Osteoblast (primary cell): ENCODE data around the gene AHDC1. TPM values are rescaled to one million over a fixed set of nuclear protein-coding genes. Genes with fewer than 3 reads are reported as not detected.

Experiments
- DNase-seq: peaks from one replicate; pipeline ENCODE4 v3.0.0; 2011; ENCODE audit warnings: low spot score, mixed read lengths; ENCODE audit not compliant: insufficient read length; ENCODE audit errors: missing footprints
- H2AFZ ChIP-seq: 2 replicates; pipeline ENCODE4 v1.6.0; 2011; ENCODE audit warnings: mild to moderate bottlenecking, low read length
- H3K27ac ChIP-seq: 2 replicates; pipeline ENCODE4 v1.5.1; 2011; ENCODE audit warnings: mild to moderate bottlenecking, low read depth, low read length, moderate library complexity
- H3K27me3 ChIP-seq: 2 replicates; pipeline ENCODE4 v1.6.0; 2012; ENCODE audit warnings: mild to moderate bottlenecking, control low read depth, inconsistent platforms, low read length, moderate library complexity; ENCODE audit not compliant: insufficient read depth
- H3K36me3 ChIP-seq: 2 replicates; pipeline ENCODE4 v1.5.1; 2011; ENCODE audit warnings: mild to moderate bottlenecking, low read length, control low read depth, moderate library complexity; ENCODE audit not compliant: insufficient read depth
- H3K4me1 ChIP-seq: 2 replicates; pipeline ENCODE4 v1.5.1; 2011; ENCODE audit warnings: mild to moderate bottlenecking, low read length, control low read depth, moderate library complexity; ENCODE audit not compliant: insufficient read depth
- H3K4me2 ChIP-seq: 2 replicates; pipeline ENCODE4 v1.6.0; 2011; ENCODE audit warnings: mild to moderate bottlenecking, low read length; ENCODE audit not compliant: insufficient read depth
- H3K4me3 ChIP-seq: fragments of 200-600 bp; sonication (generic); 3 replicates; pipeline ENCODE4 v1.5.1; 2012; ENCODE audit warnings: mild to moderate bottlenecking, low read length, inconsistent platforms; ENCODE audit not compliant: insufficient read depth
- H3K79me2 ChIP-seq: 2 replicates; pipeline ENCODE4 v1.6.0; 2012; ENCODE audit warnings: mild to moderate bottlenecking, low read length, control low read depth, inconsistent platforms; ENCODE audit not compliant: insufficient read depth
- H3K9me3 ChIP-seq: 2 replicates; pipeline ENCODE4 v1.5.1; 2011; ENCODE audit warnings: low read depth, low read length, control low read depth
- H4K20me1 ChIP-seq: 2 replicates; pipeline ENCODE4 v1.6.0; 2012; ENCODE audit warnings: mild to moderate bottlenecking, low read length, control low read depth; ENCODE audit not compliant: insufficient read depth
- CTCF ChIP-seq: IDR thresholded peaks from 2 replicates; pipeline ENCODE4 v1.5.1; 2011; ENCODE audit warnings: mild to moderate bottlenecking, low read depth, low read length, moderate library complexity; ENCODE audit errors: extremely low read depth
- total RNA-seq: library from RNA; depleted of rRNA; stranded (reverse); fragments of >200 nt; gene quantifications from 2 replicates; pipeline ENCODE4 v1.2.3, GENCODE V29; 2012

The AHDC1 gene
- total RNA-seq, 1 donor, result 11.2 TPM

DNA sequence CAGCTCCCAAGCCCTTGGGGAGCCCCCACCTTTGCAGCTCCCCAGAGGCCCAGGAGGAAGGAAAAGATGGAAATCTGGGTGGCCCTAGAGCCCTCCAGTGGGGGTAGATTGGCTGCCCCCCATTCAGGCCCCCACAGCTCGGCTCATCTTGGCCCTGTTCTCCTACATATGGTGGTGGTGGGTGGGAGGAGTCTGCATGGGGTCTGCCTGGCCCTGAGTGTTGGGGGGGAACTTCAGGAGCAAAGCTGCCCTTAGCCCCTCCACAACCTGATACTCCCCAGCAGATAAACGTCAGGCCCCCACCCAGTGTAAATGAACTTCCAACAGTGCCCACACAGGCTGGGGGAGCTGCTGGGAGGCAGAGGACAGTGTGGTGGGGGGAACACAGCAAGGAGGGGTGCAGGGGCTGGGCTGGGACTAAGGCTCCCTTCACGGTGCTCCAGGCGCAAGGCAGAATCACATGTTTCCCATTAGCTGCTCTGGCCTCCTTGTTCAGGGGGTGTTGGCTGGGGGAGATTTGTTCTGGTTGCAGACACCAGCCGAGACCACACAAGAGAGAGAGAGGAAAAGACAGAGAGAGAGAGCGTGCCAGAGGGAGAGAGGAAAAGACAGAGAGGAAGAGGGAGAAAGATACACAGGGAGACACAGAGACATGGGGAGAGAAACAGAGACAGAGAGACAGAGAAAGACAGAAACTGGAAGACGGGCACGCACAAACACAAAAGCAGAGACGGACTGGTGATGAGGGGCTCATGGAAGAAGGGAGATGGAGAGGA lies 42.6 kb downstream of the AHDC1 start:
- no peak for DNase-seq
- no peaks in the 10 kb centered on the region for H3K9me3 ChIP-seq
- peaks cover 40% of the 10 kb centered on the region for H3K4me1 ChIP-seq
- H4K20me1 ChIP-seq, result peaks cover 58% of the 10 kb centered on the region
- no peak for TF ChIP-seq CTCF
- no peak overlapping the region for H2AFZ ChIP-seq
- H3K27me3 ChIP-seq, result no peaks in the 10 kb centered on the region
- peaks cover 5% of the 10 kb centered on the region for H3K36me3 ChIP-seq
- H3K4me2 ChIP-seq, result no peak overlapping the region
- H3K27ac ChIP-seq, result no peak overlapping the region
- peaks cover 68% of the 10 kb centered on the region for H3K79me2 ChIP-seq
- no peak overlapping the region for H3K4me3 ChIP-seq

- H3K4me1 ChIP-seq, result peaks cover 43% of the 10 kb centered on the region
- H2AFZ ChIP-seq, result no peak overlapping the region
- H3K36me3 ChIP-seq, result peaks cover 5% of the 10 kb centered on the region
- no peak overlapping the region for H3K27ac ChIP-seq
- DNase-seq, result no peak
- no peak overlapping the region for H3K4me3 ChIP-seq
- H3K79me2 ChIP-seq, result peaks cover 60% of the 10 kb centered on the region
- TF ChIP-seq CTCF, result no peak
- peaks cover 51% of the 10 kb centered on the region for H4K20me1 ChIP-seq
- no peaks in the 10 kb centered on the region for H3K27me3 ChIP-seq
- no peak overlapping the region for H3K4me2 ChIP-seq
- H3K9me3 ChIP-seq, result no peaks in the 10 kb centered on the region
These were observed 43.4 kb downstream of the AHDC1 start for GRCh38 chr1:27560268-27561123.

DNA sequence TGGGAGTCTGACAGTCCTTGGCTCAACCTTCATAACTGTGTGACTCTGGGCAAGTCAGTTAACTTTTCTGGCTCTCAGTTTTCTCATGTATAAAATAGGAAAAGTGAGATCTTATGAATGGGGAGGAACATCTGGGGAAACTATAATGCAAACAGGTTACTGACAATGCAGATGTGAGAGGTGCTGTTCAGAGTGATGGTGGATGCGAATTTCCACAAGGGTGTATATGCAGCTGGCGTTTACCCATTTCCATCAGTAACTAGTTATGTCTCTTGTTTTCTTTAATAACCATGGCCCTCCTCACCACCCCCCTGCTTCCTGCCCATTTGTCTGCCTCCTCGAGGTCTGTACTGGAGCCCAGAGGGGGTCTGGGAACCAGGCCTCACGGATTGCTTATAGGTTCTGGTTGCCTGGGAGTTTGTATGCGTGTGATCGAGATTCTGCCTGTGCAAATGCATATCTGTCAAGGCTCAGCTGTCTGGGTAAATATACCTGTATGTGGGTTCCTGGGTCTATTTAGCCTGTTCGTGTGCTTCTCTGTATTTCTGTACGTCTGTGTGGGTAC lies 44.4 kb downstream of the AHDC1 start:
- H3K4me1 ChIP-seq, result peaks cover 45% of the 10 kb centered on the region
- no peak overlapping the region for H3K4me2 ChIP-seq

More for the DNA sequence above, 44.4 kb downstream of the AHDC1 start:
- peaks cover 53% of the 10 kb centered on the region for H3K79me2 ChIP-seq
- no peak for TF ChIP-seq CTCF
- H2AFZ ChIP-seq, result no peak overlapping the region
- no peak for DNase-seq
- no peaks in the 10 kb centered on the region for H3K9me3 ChIP-seq
- peaks cover 13% of the 10 kb centered on the region for H3K36me3 ChIP-seq
- no peak overlapping the region for H3K27ac ChIP-seq
- no peaks in the 10 kb centered on the region for H3K27me3 ChIP-seq
- H3K4me3 ChIP-seq, result no peak overlapping the region
- H4K20me1 ChIP-seq, result peaks cover 47% of the 10 kb centered on the region
